Measurements from ENCODE around the gene ZNF343.

GRCh38 chr20:2468581-2469407, 39.9 kb downstream of the ZNF343 start:
- TF ChIP-seq CTCF (IDR thresholded peaks at IDR 0.05) (no peak), POLR2A (IDR thresholded peaks at IDR 0.05) (no peak), POLR2AphosphoS5 (IDR thresholded peaks at IDR 0.05; ENCODE audit: insufficient read depth in 1 of 2, low read depth in 1 of 2) (no peak)

Measured in vagina (tissue), 2 donors.